Dermis blood vessel endothelial cell (primary cell): ENCODE results near the gene KIF5C. TPM values are rescaled to one million over a fixed set of nuclear protein-coding genes. Genes with fewer than 3 reads are reported as not detected.

Experiments used
- DNase-seq: peaks from one replicate; pipeline ENCODE4 v3.0.0; 2010
- total RNA-seq: library from RNA; depleted of rRNA; stranded (reverse); fragments of >200 nt; gene quantifications from 2 replicates; pipeline ENCODE4 v1.2.3, GENCODE V29; 2014

KIF5C gene
- total RNA-seq, 1 donor from 2014 or later: 0.34 TPM

DNA sequence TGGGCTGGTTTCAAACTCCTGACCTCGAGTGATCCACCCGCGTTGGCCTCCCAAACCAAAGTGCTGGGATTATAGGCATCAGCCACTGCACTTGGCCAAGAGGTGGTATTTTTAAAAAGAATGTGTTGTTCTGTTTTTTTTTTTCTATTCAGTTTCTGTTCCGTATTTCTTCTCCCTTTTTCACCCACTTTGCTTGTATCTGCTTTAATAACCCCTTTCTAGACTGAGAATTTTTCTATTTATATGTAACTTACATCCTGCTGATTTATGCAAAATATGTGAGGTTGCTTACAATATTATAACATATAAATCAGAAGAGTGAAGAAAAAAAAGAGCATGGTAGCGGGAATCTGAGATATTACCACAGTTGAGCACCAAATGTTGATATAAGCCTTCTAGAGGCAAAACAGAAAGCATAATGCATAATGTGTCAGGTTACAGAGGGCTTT is 146.3 kb downstream of the KIF5C start:
- no peak for DNase-seq

DNA sequence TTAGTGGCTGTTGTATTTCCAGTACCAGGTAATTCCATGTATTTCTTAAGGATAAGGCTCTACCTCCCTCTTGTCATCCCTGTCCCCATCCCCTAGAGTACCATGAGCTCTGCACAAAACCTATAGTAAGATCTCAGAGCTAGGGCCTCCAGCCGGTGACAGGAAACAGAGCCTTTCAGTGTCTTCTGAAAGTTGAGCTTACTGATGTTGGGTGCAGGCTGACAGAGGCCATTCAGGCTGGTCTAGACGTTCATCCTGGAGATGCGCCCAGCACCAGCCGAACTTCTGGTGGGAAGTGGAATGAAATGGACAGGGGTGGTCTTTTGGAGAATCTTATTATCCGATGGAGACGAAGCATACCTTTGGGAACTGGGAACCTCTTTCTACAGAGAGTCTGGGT is 146.7 kb downstream of the KIF5C start:
- DNase-seq: no peak

DNA sequence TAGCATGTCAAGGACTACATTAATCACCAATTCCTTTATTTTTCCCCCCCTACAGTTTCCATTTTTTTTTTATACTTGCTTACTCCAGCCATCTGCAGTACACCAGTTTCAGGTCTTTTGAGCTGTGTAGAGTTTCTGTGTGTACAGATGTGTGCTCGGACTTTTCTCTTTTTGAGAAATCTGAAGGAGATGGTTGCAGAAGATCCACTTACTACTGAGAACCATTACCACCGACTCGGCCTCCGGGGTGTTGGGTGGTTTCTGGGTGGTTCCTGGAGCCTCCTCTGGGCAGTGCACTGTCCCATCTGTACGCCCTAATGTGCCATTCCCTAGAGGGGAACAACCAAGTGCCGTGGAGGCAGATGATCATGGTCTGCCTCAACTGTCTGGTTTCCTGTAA is 148.1 kb downstream of the KIF5C start:
- DNase-seq: no peak

DNA sequence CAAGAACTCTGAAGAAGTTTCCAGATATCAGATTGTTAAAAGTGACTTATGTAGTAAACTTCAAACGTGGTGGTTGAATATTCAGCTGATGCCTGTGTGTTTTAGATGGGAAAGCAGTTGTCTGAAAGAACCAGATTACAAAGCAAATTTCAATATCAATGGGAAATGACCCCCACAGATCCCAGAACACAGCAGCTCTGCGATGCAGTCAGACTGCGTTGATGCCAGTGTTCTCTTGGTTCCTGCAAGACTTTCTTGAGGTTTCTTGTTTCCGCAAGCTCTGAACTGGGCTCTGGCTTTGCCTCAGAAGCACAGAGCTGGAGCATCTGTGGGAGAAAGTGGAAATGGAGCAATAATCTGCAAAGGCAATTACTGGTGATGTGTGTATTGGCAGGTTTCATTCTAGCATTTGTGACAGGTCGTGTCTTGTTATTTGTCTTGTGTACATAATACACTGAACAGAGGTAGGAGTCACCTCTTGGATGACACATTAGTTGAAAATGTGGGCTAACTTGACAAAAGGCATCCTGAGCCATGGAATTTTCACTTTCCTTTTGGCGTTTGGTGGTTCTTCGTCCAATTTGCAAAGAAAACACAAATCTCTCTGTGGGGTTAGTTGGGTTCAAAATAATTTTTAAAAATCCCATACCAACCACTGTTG is 152.7 kb downstream of the KIF5C start:
- DNase-seq: no peak

DNA sequence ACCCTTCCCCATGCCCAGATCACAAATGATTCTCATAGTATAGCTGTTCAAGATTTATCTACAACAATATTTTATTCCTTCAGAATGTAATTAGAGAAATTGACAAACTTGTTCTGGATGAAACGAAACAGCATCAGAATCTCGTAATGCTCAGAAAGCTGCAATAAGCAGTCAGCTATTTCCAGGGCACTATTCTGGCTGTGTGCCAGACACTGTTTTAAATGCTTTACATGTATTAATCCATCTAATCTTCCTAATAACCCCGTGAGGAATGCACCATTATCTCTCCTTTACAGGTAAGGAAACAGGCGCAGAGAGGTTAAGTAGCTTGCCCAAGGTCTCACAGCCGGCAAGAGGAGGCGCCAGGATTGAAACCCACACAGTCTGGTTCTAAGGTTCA is 153.3 kb downstream of the KIF5C start:
- DNase-seq: no peak

DNA sequence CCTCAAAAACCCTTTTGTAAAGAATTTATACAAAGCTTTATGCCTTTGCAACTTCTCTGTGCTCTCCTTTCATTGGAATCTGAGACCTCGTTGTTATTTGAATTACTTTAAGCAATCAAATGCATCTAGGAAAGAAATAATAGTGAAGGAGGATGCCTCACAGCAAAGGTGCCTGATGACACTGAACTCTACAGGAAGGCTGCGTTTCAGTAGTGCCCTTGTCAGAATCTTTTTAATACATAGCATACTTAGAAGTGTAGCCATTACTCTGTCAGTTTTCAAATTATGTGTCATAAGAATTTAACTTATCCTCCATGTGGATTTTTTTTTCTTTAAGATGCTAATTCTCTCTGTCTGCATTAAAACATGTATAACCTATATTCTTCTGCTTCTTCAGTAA is 153.9 kb downstream of the KIF5C start:
- no peak for DNase-seq

DNA sequence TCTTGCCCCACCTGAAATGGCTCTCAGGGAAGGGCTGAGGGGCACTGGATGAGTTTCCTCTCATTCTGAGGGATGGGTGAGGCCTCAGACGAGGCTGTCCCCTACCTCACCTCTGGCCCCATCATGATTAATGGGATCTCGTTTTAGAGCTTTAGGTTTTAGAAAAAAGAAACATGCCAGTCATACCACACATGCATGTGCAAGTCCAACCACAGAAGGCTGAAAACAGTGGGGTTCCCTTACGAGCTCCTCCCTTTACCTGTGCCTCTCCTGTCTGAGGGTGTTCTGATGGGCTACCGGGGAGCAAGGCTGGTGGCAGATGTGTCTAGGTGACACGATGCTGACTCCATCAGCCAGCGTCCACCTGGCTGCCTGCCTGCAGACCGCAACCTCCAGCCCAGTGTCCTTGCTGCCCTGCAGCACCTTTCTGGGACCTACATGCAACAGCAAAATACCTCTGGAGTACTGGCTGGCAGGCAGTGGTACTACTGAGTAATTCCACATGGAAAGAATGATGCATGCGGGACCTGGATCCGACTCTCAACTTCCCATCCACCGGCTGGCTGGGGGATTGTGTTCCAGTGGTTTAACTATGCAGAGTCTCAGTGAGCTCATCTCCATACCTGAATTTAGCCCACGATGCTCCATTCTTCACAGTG is 154.4 kb downstream of the KIF5C start:
- no peak for DNase-seq

DNA sequence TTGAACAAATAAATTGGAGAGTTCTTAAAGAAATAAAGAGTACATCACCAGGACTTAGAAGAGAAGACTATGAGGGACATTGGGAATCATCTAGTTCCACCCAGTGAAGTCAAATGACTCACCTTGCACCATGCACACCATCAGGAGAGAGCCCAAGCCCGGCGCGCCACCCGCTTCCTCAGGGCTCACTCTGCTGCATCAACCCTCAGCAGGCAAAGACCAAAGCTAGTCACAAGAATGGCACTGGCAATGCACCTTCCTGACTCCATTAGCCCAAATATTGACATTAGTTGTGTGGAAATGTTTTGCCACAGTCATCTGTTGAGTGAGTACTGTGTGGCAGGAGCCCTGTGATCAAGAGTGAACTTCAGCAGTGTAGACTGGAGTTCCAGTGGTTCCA is 156.4 kb downstream of the KIF5C start:
- DNase-seq: no peak

DNA sequence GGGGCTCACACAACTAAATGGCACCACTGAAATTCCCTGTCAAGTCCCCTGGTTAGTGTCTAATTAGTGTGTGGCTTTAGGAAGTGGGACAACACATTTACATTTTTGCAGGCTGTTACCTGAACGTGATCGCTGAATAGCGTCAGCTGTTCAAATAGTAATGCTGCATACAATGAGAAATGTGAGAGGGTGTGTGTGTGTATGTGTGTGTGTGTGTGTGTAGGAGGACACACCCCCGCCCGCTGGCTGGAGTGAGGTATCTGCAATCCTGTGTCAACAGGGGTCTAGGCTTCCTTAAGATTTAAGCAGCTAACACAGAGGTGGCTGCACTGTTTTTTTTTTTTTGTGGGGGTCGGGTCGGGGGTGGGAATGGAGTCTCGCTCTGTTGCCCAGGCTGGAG is 158.7 kb downstream of the KIF5C start:
- DNase-seq: no peak

DNA sequence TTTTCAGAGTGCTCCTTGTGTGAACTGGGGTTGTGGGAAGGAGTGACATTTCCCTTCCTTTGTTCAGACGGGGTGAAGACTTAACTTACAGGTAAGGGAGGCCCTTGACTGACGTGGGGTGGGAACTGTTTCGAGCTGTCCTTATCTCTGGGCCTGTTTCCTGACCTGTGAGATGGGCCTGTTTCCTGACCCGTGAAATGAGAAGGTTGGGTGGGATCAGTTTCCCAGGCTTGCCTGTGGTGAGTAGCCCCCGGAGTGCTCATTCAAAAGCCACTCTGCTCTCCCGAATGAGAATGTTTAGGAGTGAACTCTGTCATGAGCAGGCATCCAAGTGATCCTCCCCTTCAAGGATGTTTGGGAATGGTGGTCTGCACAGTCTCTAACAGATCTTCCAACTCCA is 159.4 kb downstream of the KIF5C start:
- no peak for DNase-seq

DNA sequence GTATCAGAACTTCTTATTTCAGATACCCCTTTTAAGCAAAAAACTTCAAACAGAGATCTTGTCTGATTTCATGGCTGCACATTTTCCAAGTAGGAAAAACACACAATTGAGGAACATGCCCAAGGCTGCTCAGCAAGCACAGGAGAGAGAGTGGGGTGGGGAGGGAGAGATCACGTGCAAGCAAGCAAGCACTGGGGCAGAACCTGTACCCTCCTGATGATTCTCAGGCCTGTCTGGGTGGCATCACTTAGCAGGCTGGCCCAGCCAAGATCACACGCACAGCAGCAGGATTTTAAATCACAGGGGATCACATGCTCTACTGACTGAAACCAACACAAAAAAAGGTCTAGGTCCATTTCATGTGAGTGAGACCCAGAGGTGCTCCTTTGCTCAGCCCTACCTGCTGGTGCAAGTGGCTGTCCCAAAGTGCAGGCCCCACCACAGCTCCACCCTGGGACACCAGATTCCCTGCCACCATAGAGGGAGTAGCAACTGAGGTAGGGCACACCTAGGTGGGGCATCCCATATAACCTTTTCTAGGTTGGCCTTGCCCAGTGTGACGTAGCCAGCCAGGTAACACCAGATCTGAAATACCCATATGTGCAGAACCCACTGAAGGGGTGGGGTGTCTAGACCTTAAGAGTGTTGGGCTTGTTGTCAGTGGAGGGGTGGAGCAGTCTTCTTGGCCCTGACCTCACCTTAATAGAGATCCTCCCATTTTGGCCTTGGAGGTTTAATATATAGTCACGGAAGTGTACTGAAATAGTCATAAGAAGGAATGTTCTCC is 161.7 kb downstream of the KIF5C start:
- DNase-seq: no peak

DNA sequence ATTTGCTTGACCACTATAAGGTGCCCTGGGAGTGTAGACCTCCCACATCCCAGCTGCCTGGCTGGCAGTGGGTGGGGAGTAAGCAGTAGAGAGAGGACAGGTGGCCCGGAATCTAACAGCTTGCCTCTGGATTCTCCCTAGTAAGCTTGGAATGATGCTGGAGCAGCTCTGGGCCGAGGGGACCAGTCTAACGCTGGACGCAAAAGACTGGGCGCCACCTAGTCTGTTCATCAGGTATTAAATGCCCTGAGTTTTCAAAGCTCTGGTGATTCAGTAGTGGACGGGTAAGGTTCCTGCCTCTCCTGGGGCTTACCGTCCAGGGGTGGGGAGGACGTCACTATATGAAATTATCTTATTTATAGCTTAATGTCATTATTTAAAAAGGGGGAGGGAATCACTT is 162.8 kb downstream of the KIF5C start:
- DNase-seq: no peak

DNA sequence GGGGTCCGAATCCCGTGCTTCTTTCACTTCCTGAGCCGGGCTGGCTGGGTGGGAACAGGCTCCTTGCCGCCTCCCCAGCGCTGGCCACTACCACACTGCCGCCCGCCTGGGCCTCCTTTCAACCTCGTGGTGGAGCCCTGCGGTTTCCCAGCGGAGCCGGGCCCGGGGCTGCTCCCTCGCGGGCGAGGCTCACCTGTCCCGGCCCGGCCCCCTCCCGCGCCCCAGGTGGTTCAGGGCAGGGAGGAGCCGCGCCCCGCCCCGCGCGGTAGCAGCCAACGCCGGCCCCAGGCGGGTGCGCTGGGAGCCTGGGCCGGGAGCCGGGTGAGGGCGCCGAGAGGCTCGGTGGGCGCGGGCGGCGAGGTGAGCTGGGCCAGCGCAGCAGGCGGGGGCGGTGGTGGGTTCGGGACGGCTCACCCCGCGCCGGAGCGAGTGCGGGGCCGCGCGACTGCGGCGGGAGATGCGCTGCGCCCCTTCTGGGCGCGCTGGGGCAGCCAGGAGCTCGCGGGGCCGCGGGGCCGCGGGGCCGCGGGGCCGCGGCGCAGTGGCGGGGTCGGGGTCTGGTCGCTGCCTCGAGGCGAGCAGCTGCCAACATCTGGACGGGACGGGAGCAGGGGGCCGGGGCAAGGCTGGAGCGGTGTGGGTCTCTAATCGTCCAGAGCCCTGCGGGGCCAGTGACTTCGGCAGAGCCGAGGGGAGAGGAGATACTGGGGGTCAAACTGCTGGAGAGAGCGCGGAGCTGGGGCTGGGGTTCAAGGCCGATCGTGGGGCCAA is 163.6 kb downstream of the KIF5C start, which contains the start of gene LYPD6B:
Gene LYPD6B, plus strand, starts transcription at position 258 of the 771 bp plus-strand sequence. CDS start 92,250 bp downstream, outside the sequence.
- DNase-seq: no peak

DNA sequence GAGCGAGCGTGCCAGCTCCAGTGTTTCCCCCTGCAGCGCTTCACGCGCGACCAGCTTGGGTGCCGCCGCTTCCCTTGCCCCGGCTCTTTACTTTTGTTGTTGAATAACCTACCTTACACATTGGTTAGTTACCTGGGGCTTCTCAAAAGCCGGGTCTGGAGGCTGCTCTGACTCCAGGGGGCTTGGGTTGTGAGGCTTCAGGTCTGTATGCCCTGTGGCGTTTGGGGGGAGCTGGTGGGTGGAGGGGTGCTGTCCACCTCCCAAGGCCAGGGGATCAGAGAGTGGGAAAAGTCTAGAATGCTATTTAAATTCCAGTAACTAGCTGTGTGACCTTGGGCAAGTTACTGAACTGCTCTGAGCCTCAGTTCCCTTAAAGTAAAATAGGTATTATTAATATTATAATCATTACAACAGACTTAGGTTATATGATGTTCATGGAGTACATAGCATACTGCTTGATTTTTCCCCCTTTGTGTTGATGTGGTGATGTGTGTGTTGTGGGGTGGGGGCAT is 164.2 kb downstream of the KIF5C start:
- DNase-seq: no peak

DNA sequence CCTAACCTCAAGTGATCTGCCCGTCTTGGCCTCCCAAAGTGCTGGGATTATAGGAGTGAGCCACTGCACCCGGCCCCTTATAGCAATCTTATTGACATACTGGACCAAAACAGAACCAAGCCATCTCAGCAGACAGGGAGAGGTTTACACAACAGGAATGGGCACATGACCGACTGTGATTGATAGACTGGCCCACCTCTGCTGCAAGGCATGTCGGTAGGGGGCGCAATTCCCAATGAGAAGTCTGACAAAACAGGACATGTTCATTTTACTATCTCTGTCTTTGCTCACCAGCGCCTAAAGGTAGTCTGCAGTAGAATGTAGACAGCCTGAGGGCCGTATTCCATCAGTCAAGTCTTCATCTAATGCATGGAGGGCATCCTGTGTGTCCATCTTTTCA is 165.4 kb downstream of the KIF5C start:
- peak; percentile 43 for DNase-seq

DNA sequence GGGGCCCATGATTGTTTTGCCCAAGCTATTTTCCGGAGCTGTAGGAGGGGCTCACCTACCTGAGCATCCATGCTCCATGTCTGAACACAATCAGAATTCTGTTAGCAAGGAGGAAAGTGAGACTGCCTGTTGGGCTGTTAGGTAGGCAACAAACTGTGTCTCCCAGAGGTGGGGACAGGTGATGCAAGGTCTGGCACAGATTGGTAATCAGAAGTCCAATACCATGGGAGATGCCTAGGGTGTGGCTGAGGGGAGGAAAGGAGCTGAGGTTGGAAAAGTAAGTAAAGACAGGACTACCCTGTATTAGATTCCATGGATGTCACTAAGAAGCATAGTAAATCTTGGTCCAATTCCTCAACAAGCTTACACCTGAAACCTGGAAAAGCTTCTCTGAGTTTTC is 166.5 kb downstream of the KIF5C start:
- DNase-seq: no peak

DNA sequence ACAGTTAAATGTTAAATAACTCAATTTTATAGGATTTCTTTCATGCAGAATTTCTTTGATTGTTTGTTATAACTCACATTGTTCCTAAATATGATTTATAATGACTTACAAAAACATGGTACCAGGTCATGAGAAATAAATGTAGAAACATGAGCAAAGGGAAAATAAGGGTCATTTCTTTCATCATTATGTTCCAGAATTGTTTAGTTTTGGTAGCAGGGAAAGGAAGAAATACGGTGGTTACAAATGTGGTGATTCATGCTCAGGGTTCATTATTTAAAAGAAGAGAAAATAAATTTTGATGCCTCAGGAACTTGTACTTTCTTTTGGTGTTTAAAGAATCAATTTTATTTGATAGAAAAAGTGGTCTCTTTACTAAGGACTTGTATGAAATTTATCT is 167.9 kb downstream of the KIF5C start:
- no peak for DNase-seq

DNA sequence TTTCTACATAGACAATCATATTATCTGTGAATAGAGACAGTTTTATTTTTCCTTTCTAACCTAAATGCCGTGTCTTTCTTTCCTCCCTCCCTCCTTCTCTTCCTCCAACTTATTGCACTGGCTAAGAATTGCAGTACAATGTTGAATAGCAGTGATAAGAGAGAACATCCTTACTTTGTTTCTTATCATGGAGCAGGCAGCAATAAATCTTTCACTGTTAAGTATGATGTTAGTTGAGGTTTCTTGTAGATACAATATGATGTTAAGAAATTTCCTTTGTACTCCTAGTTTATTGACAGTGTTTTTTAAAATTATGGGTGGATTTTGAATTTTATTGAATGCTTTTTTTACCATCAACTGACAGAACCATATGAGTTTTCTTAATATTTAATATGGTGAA is 169.5 kb downstream of the KIF5C start:
- DNase-seq: no peak

DNA sequence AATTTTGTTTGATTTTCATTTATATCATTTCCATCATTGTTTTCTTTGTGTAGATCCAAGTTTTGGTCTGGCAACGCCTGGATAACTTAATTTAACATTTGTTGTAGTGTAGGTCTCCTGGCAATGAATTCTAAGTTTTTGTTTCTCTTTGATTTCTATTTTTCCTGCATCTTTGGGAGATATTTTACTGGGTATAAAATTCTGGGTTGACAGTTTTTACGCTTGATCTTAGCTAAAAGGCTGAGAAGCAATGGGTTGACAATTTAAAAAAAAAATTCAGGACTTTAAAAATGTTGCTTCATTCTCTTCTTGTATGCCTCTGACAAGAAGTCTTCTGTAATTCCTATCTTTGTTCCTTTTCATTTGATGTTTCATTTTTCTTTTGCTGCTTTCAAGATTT is 172.1 kb downstream of the KIF5C start:
- no peak for DNase-seq

DNA sequence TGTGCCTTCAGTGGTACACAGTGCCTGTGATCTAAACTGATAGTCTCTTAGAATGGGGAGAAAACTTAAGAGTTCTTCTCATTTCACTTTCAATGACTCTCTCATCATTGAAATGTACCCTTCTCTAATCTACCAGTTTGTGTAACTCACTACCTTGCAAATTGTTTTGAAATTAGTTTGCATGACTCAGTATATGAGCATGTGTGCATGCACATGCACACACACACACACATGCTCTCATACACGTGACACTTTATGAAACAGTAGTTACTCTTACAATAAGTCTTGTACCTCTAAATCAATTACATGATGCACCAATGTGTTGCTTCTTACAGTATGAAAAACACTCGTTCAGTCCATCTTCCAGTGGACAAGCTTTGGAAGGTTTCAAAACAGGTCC is 174.1 kb downstream of the KIF5C start:
- DNase-seq: no peak

DNA sequence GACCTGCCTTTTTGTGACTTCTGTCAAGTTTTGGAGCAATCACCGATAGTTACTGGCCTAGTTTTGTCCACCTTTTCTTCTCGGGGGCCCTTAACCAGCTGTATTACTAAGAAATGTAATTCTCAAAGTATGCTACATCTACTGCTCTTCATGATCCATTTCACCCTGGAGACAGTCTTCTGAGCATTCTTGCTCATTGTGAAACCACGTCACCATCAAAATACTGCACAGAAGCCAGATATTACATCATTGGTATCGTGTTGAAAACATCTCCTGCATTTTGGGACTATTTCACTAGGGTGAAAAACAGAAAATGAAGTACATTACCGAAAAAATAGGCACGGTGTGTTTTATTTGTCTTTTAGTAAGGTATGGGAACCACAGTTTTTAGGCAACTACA is 175.2 kb downstream of the KIF5C start:
- no peak for DNase-seq

DNA sequence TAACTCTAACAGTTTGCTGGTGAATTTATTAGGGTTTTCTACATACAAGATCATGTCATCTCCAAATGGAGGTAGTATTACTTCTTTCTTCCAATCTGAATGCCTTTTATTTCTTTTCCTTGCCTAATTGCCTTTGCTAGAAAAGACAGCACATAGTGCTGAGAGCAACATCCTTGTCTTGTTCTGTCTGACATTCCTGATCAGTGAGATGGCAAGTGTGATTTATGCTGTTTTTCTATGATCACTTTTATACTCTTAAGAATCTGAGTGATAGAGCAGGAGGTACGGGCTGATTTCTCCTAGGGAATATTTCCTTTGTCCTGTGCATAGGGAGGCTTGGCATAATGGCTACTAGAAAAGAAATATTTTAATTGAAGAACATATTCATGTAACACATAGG is 180.7 kb downstream of the KIF5C start:
- no peak for DNase-seq
